GM21528 (cell line): ENCODE results near the gene MAT1A.

ENCODE experiments used
- ATAC-seq: cut with Tn5 transposase; IDR thresholded peaks from one replicate; pipeline ENCODE4 v1.9.1; 2021; ENCODE audit warnings: mild to moderate bottlenecking, moderate library complexity; ENCODE audit not compliant: unreplicated experiment, low FRiP score

MAT1A gene

DNA sequence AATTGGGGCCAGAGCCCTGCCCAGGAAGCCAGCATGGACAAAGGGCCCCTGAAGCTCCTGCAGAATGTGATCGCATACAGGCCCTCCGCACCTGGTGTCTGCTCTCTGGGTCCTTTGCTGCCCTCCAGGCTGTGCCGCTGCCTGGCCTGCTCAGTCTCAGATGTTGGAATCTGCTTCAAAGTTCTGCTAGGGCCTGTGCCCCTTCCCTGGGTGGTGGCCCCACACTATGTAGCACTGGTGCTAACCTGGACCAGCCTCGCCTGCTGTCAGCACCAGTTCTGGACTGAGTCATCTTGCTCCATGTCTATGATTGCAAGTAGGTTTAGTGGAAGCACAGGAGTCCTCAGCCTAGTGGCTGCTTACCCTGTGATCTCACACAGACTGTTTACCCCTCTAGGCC lies 6.3 kb downstream of the MAT1A start:
- no peak for ATAC-seq

DNA sequence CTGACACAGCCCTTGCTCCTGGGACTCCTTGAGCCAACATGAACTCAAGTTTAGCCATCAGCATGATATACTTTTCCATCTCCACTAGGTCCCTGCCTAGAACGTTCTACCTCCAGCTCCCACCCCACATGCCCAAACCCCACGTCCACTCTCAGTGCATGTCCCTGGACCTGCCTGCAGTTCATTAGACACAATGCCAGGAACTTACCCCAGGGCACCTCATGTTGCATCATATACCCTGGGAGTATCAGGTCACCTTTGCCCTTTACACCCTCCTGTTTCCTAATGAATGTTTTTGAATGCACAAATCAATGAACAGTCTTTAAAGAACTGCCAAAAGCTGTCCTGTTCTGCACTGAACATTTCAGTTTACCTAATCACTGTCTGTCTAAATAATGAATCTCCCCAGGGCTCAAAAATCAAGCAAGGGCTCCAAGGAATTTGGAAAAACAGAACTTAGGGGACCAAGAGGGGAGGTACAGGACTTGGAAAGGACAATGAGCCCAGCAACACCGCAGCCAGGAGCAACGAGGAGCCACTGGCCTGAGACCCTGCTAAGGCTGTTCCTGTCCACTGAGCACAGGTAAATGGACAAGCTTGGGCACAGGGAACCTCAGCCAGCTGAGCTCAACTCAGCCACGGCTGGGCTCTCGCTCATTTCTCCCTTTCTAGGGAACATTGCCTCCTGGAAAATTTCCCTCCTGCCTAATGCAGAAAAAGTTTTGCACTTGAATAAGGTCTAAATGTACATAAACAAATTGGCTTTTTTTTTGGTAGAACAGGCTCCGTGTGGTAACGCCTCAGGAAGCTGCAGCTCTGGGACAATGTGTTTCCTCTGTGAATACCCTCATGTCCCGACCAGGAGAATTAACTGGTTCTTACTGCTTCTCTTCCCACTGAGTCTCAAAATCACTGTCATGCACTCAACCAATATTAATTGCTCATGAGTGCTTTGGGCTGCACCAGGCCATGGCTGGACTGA lies 7.4 kb downstream of the MAT1A start:
- ATAC-seq: no peak

DNA sequence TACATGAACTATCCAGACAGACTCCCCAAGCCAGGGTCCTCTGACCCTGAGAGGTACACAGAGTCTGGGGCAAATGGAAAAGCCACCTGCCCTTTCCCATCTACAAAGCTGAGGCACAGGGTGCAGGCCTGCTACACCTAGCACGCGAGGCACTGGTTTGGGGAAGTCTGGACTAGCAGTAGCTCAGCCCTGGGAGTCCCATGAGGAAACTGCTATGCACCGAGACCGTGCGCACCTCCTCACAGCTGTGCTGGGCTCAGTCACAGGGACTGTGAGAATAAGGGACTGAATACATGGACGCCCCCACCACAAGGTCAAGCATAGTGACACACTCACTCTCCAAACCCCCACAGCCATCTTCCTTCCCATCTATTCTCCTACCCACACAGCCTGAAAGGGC lies 8.2 kb downstream of the MAT1A start:
- ATAC-seq: no peak

DNA sequence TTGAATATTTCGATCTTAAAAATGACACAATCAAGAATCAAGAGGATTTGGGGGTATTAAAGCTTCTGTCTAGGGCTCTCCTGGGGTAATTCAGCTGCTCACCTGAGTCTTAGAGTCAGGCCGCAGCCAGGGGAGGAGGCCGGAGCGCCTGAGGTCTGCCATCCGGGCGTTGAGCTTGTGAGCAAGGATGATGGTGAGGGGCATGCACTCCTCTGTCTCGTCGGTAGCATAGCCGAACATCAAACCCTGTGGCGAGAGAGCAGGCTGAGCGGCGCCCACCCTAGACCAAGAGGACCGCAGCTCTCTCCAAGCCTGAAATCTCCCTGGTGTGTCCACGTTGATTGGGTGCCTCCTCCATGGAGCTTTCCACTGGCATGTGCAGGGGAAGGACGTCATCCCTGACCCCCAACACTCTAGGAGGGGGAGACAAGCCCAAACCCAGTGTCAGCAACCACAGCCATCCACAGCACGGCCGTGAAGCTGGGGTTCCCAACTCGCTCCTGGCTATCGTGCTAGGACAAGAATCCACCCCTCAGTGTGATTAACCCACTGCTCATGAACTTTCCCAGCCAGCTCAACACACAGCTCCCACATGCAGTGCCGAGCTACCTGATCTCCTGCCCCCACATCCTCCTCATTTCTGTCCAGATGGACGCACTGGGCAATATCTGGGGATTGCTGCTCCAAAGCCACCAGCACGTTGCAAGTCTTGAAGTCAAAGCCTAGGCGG lies 9.2 kb downstream of the MAT1A start:
- ATAC-seq: no peak

DNA sequence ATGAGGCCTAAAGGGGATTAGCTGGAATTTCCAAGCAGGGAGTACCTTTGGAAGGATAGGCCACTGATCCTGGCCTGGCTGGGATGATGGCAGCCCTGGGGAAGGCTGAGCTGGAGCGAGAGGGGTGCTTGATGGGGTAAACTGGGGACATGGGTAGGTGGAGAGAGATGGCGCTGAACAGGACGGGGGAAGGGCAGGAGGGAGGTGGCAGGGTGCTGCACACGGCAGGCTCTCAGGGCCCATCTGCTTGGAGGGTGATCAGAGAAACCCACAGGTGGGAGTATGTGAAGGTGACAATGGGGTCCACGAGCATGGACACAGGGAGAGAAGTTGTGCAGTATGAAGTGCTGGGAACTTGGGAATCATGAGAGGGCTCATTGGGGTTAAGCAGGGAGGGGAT lies 10.3 kb downstream of the MAT1A start:
- ATAC-seq: no peak

DNA sequence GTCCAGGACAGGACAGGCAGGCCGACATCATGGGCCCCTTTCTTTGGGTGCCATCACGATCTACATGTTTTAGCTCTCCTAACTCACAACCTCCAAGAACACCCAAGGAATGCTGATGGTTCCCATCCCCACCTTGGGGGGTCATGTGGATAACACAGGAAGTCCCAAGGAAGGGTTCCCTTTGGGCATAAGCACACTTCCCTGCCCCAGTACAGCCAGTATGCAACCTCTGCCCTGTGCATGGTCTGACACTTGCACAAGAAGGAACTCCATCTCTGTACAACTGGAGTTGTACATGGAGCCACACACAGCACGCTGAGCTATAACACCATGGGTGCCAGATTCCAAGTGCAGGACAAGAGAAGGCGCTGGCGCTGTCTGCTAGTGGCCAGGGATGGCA lies 11.0 kb downstream of the MAT1A start:
- ATAC-seq: no peak

DNA sequence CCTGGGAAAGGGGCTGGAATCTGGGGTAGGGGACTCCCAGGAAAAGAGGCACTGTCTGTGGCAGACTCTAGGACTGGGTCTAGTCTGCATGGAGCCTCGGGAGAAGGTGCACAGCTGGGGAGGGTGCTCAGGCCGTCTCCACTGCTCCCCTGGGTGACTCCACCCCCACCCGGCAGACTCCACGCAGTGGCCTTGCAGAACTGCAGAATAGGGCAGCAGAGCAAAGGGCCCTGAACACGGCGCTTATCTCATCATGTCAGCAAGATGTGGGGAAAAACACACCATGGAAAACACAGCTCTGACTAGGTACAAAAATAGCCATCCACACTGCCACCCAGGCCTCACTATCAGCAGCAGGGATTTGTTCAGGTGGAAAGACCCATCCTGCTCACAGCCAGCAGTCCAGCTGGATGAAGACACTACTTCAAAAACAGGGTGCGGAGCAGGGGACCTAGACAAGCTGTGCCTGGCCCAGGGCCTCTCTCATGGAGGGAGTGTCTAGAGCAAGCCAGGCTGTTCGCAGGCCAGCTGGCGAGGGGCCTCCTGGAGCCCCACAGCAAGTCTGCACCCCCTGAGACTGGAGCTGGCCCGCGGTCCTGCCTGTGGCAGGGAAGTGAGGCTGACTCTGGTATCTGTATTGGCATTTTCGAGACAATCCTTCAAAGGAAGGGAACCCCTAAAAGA lies 11.7 kb downstream of the MAT1A start:
- ATAC-seq: no peak

DNA sequence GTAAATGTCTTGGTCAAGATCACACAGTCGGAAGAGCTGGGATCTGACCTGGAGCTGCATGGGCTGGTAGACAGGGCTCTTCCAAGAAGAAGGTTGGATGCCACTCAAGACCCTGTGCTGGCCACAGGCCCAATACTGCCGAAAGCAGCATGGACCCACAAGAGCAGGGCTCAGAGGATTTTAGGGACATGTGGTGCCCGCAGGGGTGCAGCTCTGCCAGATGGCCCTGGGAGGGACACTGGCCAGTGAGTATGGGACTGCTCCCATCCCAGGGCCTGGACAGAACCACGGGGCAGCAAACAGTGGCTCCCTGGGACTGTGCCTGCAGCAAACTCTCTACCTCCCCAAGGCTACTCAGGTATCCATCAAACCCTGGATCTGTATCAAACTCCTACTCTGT lies 12.4 kb downstream of the MAT1A start:
- no peak for ATAC-seq

DNA sequence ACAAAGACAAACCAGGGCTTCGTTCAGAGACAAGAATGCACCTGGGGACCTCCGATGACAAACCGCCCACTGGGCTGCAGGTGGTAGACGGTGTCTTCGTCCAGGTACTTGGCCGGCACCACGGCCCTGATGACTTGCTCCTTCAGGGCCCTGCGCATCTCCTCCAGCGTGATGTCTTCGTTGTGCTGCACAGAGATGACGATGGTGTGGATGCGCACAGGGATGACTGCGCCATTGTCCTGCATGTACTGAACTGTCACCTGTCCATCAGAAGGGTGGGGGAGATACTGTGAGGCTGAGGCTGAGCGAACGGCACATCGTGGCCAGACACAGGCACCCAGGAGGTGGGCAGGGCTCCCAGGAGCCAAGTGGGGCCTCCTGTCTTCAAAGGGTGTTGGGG lies 13.1 kb downstream of the MAT1A start:
- no peak for ATAC-seq

DNA sequence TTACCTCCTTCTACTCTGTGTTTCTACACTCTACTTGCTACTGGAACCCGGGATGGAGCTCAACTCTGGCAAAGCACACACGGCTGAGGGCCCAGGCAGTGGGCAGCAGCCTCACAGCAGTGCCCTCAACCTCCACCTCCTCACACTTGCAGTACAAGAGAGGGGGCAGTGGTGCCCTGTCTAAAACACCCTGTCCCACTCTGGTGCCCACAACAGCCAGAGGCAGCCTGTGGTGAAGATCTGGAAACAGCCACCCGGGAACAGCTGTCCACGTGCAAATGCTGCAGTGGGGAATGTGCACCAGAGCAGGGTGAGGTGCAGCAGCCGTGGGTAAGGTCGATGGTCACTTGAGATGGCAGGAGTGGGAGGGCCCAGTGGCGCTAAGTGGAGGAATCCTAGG lies 13.7 kb downstream of the MAT1A start:
- ATAC-seq: no peak

DNA sequence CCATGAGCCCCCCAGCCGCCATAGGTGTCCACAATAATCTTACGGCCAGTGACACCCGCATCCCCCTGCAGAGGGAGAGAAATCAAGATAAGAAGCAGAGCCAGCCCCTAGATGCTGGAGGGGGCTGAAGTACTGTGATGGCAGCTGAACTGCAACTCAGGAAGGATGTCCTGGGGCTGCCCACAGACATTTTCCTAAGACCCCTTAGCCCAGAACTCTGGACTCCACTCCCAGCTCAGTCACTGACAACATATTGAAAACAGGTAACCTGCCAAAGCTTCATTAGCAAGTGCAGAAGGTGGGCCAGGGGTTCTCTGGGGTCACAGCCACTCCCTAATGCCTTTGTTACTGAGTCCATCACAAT lies 14.3 kb downstream of the MAT1A start:
- ATAC-seq: no peak

DNA sequence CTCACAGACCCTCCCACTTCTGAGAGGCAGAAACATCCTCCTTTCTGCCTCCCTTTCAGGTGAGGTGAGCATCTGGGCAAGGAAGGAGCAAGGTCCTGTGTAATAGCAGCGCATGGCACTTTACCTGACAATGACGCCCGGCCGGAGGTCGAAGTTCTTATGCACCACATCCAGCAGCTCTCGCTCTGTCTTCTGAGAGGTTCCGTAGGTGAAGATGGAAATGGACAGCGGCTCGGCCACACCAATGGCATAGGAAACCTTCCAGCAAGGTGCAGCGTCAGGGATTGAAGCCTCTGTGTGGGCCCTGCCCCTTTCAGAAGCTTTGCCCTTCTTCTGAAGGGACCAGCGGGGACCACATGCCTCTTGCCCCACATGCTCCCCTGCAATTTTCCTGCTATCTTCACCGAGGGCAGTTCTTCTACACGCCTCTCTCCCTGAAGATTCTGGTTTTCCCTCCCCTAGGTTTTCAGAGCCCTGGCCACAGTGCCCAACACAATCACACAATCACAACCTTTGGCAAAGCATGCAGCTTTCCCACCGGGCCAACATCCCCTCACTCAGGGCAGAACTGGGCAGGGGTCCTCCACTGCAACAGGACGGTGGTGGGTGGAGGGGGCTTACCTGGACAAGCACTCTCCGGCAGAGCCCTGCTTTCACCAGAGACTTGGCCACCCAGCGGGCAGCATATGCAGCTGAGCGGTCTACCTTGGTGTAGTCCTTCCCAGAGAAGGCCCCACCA lies 14.9 kb downstream of the MAT1A start:
- no peak for ATAC-seq

DNA sequence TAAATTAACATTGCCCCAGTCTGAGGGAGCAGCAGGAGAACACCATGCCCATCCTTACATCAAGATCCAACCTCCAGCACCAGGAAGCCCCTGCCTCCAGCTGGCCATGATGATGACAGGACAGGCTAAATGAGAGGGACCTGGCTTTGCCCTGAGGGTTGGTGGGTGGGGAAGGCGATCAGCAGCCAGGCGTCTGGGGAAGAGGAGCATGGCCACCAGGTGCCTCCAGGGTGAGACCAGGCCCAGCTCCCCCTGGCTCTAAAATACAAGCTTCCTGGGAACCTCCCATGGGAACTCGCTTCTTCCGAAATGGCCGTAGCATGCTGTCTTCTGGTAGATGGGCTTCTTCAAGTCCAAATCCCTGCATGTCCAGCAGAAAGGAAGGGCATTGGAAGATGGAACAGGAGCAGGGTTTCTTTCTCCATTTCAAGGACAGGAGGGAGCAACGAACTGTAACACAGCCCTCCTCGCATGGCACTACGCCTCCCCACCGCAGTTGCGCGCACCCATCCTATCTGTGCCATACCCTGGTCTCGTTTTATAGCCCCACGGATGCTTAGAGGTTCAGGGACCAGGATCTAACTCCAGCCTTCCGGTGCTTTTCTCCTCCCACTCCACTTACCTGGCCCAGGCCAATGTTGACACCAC lies 15.8 kb downstream of the MAT1A start:
- ATAC-seq: no peak

DNA sequence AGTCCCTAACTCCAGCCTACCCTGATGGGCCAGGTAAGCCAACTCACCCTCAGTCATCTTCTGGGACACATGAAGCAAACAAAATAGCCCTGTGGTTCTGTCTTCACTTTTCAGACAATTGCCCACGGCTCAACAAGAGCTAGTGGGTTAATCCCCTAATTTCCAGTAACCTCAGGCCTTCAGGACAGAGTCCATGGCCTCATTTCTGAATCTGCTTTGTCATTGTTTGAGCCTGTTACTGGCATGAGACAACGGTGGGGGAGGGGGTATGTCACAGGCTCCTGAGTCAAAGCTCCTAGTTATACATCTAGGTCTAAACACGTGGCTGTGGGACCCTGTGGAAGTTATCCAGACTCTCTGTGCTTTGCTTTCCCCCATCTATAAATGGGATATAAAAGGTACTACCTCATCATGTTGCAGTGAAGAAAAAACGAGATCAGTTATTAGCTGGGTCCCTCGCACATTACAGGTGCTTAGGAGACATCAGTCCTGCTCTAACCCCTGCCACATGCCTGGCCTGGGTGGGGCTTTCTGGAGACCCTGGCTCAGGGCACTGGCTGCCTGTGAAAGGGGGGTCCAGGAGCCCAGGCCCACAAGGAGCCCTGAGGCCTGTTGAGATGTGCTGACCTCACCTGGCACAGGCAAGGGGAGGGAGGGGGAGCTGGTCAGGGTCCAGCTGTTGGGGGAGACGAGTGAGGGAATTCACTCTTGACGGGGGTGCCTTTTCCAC lies 16.5 kb downstream of the MAT1A start:
- ATAC-seq: no peak

DNA sequence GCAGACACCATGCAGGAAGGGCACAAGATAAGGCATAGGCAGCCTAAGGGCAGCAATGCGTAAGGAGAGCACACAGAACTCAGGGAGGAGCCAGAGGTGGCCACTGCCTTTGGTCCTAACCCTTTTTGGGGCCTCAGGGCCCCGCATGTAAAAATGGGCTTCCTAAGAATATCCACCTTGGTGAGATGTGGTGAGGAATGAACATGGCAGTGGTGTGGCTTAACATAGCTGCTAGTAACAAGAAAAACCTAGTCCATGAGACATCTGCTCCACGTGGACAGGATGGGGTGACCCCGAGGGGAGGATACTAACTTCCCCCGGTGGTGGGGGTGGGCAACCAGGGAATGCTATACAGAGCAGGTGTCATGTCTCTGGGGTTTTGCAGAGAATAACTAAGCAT lies 18.0 kb downstream of the MAT1A start:
- ATAC-seq: no peak

DNA sequence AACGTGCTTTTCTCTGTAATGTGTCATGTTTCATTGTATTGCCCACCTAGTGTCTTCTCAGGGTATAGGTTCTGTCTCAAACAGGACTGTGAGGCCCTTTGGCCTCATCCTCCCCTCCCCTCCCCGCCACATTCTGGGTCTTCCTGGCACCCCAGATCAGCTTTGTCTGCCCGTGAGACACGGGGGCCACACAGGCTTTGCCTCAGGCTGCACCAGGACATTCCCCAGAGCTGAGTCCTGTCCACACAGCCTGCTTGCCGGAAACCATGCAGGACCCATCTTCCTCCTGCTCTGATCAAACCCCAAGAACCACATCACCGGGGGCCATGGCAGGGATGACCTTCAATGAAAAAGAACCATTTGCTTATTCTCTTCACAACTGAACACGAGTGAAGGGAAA lies 18.6 kb downstream of the MAT1A start:
- no peak for ATAC-seq

DNA sequence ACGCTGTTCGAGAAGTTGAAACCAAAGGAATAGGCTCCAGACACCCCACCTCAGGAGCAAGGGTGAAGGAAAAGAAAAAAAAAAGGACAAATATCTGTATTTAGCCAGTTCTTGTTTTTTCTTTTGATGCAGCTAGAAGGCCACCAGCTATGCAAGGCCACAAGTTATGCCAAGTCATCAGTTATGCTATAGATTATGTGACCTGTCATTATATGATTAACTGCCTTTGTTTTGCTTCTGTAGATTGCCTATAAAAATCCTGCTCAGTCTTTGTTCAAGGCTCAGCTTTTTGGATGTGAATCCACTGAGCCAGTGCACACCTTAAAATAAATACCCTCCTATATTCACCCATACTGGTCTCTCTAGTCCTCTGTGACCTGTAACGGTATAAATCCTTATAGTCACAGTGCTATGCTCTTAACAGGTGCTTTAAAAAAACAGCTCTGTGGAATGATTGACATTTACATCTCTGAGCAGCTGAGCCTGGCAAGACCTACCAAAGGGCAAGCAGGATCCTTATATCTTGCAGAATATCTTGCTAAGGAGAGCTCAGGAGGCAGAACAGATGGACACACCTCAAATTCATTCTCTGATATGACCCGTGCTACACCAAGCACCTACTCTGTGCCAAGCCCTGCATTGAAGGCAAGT lies 20.4 kb downstream of the MAT1A start:
- ATAC-seq: no peak

DNA sequence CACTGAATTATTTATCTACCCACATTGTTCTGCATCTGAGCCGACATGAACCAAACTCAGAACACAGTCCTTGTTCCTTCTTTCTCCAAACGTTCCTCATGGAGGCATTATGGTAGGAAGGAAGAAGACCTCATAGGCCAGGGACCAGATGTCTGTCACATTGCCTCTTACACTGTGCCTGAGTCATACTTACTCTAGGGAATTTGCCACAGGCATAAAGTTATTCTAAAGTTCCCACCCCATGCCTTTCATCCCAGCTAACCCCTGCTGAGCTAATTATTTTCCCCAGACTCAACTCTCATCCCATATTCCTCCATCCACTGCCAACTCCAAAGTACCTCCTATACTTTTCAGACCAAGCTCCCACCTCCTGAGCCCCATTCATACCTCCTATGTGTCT lies 21.2 kb downstream of the MAT1A start:
- no peak for ATAC-seq

DNA sequence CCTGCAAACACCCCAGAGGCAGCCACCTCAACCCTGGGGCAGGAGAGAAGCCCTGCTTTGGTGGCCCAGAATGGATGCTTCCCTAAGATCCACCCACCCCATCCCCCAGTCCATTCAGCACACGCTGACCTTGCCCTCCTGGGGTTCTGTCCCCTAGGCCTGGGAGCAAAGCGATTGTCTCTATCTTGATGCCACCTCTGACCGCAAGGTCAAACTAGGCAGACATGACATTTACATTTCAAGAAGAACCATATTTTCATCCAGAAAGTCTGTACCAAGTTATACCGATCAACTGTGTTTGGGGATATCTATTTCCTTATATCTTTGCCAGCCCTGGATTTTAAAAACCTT lies 23.0 kb downstream of the MAT1A start:
- no peak for ATAC-seq
